Measurements from ENCODE around the gene CAPN12.

GRCh38 chr19:38765214-38765613, 20.9 kb upstream of the CAPN12 start:
- TF ChIP-seq CTCF (IDR thresholded peaks at IDR 0.05) (no peak), POLR2A (IDR thresholded peaks at IDR 0.05) (no peak)
